GM12878 (cell line): ENCODE results near the gene PPP1R36. TPM values are rescaled to one million over a fixed set of nuclear protein-coding genes. Genes with fewer than 3 reads are reported as not detected.

ENCODE experiments used
- ATAC-seq: fragments of 200-7000 bp; cut with Tn5 transposase; 3 replicates; pipeline ENCODE4 v1.9.1; 2020; ENCODE audit warnings: mild to moderate bottlenecking, moderate library complexity
- BruUV-seq: library from RNA; stranded (reverse); fragments of 400-500 nt; replicated peaks from 2 replicates; lab custom pipeline; 2021; lab: Mats Ljungman, UMichigan
- CTCF ChIA-PET: fragments of 300-600 bp; sonication (Branson Sonifier 250); formaldehyde crosslinking; extraction: SDS; loops from one replicate; lab custom pipeline; 2021; ENCODE audit warnings: inconsistent platforms; lab: Yijun Ruan, JAX
- POLR2A ChIA-PET: fragments of 350-600 bp; formaldehyde crosslinking; extraction: SDS; loops from one replicate; lab custom pipeline; 2021; ENCODE audit warnings: inconsistent platforms; lab: Charles Lee
- RAD21 ChIA-PET: fragments of 300-600 bp; sonication (Branson Sonifier 250); formaldehyde crosslinking; loops from one replicate; lab custom pipeline; 2023; ENCODE audit warnings: antibody characterized with exemption; ENCODE audit not compliant: unreplicated experiment; lab: Charles Lee
- SMC1A ChIA-PET: fragments of 300-600 bp; sonication (Branson Sonifier 250); formaldehyde crosslinking; loops from one replicate; lab custom pipeline; 2023; ENCODE audit not compliant: unreplicated experiment, uncharacterized antibody; lab: Charles Lee
- DNase-seq: peaks from one replicate; pipeline ENCODE4 v3.0.0-alpha.2; 2011; ENCODE audit warnings: low read depth, low spot score
- FAIRE-seq: peaks from 3 replicates; lab custom pipeline; 2011; peaks lifted over from hg19 to GRCh38; lab: Jason Lieb, UNC
- H2AFZ ChIP-seq: 2 replicates; pipeline ENCODE4 v1.6.0; 2011; ENCODE audit warnings: low read depth, low read length, control low read depth; ENCODE audit not compliant: control insufficient read depth
- H3K27ac ChIP-seq: 2 replicates; pipeline ENCODE4 v1.5.1; 2011; ENCODE audit warnings: control low read depth; ENCODE audit not compliant: control insufficient read depth, insufficient read depth
- H3K27me3 ChIP-seq, 2 experiments: replicated peaks in 1 of 2; 2 replicates each; pipeline versions ENCODE4 v1.6.0 to v1.6.1; 2011; ENCODE audit warnings: low read length in 1 of 2; ENCODE audit not compliant: control insufficient read depth in 2 of 2, insufficient read depth in 2 of 2
- H3K36me3 ChIP-seq, 2 experiments: 2 replicates each; pipeline ENCODE4 v1.5.1; 2011; ENCODE audit warnings: low read length in 1 of 2; ENCODE audit not compliant: control insufficient read depth in 2 of 2, insufficient read depth in 2 of 2
- H3K4me1 ChIP-seq: 2 replicates; pipeline ENCODE4 v1.6.1; 2011; ENCODE audit warnings: mild to moderate bottlenecking, low read length, moderate library complexity, mixed read lengths; ENCODE audit not compliant: control insufficient read depth, insufficient read depth
- H3K4me2 ChIP-seq: 2 replicates; pipeline ENCODE4 v1.6.0; 2011; ENCODE audit warnings: control low read depth; ENCODE audit not compliant: control insufficient read depth, insufficient read depth
- H3K4me3 ChIP-seq: fragments of 200-600 bp; sonication (generic); 2 replicates; pipeline ENCODE4 v1.5.1; 2016
- H3K79me2 ChIP-seq: 2 replicates; pipeline ENCODE4 v1.6.0; 2011; ENCODE audit warnings: low read length; ENCODE audit not compliant: control insufficient read depth, insufficient read depth
- H3K9ac ChIP-seq: 2 replicates; pipeline ENCODE4 v1.8.0; 2011; ENCODE audit warnings: low read length, control low read depth, mixed read lengths; ENCODE audit not compliant: control insufficient read depth, insufficient read depth
- H3K9me3 ChIP-seq: replicated peaks from 3 replicates; pipeline ENCODE4 v1.5.1; 2011; ENCODE audit warnings: mild to moderate bottlenecking, low read length; ENCODE audit not compliant: control insufficient read depth, insufficient read depth
- H4K20me1 ChIP-seq: 2 replicates; pipeline ENCODE4 v1.6.0; 2011; ENCODE audit not compliant: control insufficient read depth, insufficient read depth
- ASH2L ChIP-seq: fragments of 300-600, 200-600 bp; sonication (generic); IDR thresholded peaks from 2 replicates; pipeline ENCODE4 v1.6.1; 2017; ENCODE audit warnings: low read depth, mild to moderate bottlenecking, borderline replicate concordance
- CBX5 ChIP-seq: sonication (generic); IDR thresholded peaks from 2 replicates; pipeline ENCODE4 v1.6.1; 2016; ENCODE audit warnings: low read depth, moderate library complexity, mild to moderate bottlenecking, inconsistent platforms
- CTCF ChIP-seq, 3 experiments: IDR thresholded peaks in 2 of 3; conservative IDR thresholded peaks in 1 of 3; 2 replicates each; pipeline ENCODE4 v1.5.1; 2011; ENCODE audit warnings: low read depth in 3 of 3, low read length in 3 of 3, mild to moderate bottlenecking in 3 of 3, control low read depth in 2 of 3, moderate library complexity in 2 of 3, inconsistent platforms in 1 of 3, mixed read lengths in 1 of 3; ENCODE audit not compliant: control insufficient read depth in 2 of 3, insufficient read depth in 1 of 3; ENCODE audit errors: extremely low read depth in 1 of 3
- FOS ChIP-seq: IDR thresholded peaks from 3 replicates; pipeline ENCODE4 v1.6.1; 2011; ENCODE audit warnings: borderline replicate concordance; ENCODE audit not compliant: insufficient read length; ENCODE audit errors: extremely low read depth
- HCFC1 ChIP-seq: fragments of 150-350 bp; IDR thresholded peaks from 2 replicates; pipeline ENCODE4 v1.6.1; 2014; ENCODE audit warnings: low read length
- IKZF1 ChIP-seq: fragments of 450-650 bp; conservative IDR thresholded peaks from 2 replicates; pipeline ENCODE4 v1.6.1; 2017; ENCODE audit warnings: antibody characterized with exemption, mild to moderate bottlenecking
- JUNB ChIP-seq: IDR thresholded peaks from 2 replicates; pipeline ENCODE4 v1.6.1; 2016; ENCODE audit warnings: antibody characterized with exemption, mild to moderate bottlenecking
- KAT2A ChIP-seq: conservative IDR thresholded peaks from 2 replicates; pipeline ENCODE4 v1.6.1; 2011; ENCODE audit warnings: low read depth, low read length; ENCODE audit not compliant: control insufficient read depth
- LARP7 ChIP-seq: fragments of 450-650 bp; IDR thresholded peaks from 2 replicates; pipeline ENCODE4 v1.6.1; 2017; ENCODE audit warnings: mild to moderate bottlenecking
- MTA2 ChIP-seq: fragments of 450-650 bp; IDR thresholded peaks from 2 replicates; pipeline ENCODE4 v1.6.1; 2016; ENCODE audit warnings: low read depth, mild to moderate bottlenecking, moderate library complexity
- MXI1 ChIP-seq: fragments of 150-350 bp; IDR thresholded peaks from 2 replicates; pipeline ENCODE4 v1.6.1; 2011; ENCODE audit warnings: low read depth, mild to moderate bottlenecking, inconsistent platforms, low read length, improper control_type of control experiment
- NR2C1 ChIP-seq: fragments of 450-650 bp; IDR thresholded peaks from 2 replicates; pipeline ENCODE4 v1.6.1; 2017; ENCODE audit warnings: antibody characterized with exemption, mild to moderate bottlenecking, moderate library complexity
- PKNOX1 ChIP-seq: fragments of 450-650 bp; IDR thresholded peaks from 2 replicates; pipeline ENCODE4 v1.6.1; 2016; ENCODE audit warnings: mild to moderate bottlenecking
- POLR2AphosphoS5 ChIP-seq: IDR thresholded peaks from 2 replicates; pipeline ENCODE4 v1.6.1; 2011; ENCODE audit warnings: mild to moderate bottlenecking, low read length, inconsistent platforms
- SREBF1 ChIP-seq: IDR thresholded peaks from 2 replicates; pipeline ENCODE4 v1.6.1; 2012; ENCODE audit warnings: mild to moderate bottlenecking, low read length
- ZBTB40 ChIP-seq: fragments of 450-650 bp; IDR thresholded peaks from 2 replicates; pipeline ENCODE4 v1.6.1; 2016; ENCODE audit warnings: mild to moderate bottlenecking, moderate library complexity, borderline replicate concordance
- WGBS: methylation state at CpG from one replicate; pipeline ENCODE4 v1.1.6; 2016; ENCODE audit warnings: low lambda C conversion rate; ENCODE audit not compliant: insufficient replicate concordance, insufficient coverage; ENCODE audit errors: missing lambda C conversion rate; 5-methylcytosine and 5-hydroxymethylcytosine counted together
- in situ Hi-C: fragments of 300-500 bp; cut with MboI; formaldehyde crosslinking; loops from 9 replicates; pipeline ENCODE4 v1.14.3; 2018; ENCODE audit warnings: mixed read lengths
- intact Hi-C: fragments of 100-400 bp; cut with micrococcal nuclease; formaldehyde crosslinking; loops from one replicate; pipeline ENCODE4 v1.14.2; 2022; ENCODE audit not compliant: unreplicated experiment
- polyA plus RNA-seq, 11 experiments: library from polyadenylated mRNA; depleted of rRNA in 4 of 11; unstranded in 6 of 11; stranded (reverse) in 5 of 11; fragments of >200 nt; fragmentation: Nextera tagmentation in 4 of 11; fragmentation: Illumina TruSeq in 1 of 11; extraction: Ambion mirVana in 4 of 11; extraction: Trizol in 1 of 11; gene quantifications; 1 replicate in 1 of 11; 2 replicates in 10 of 11; pipeline versions ENCODE4 v1.2.1 to v1.2.3, GENCODE V29; 2011 to 2016; ENCODE audit warnings: inconsistent platforms in 2 of 11, missing spikeins in 2 of 11, low read depth in 1 of 11
- total RNA-seq, 4 experiments: library from RNA; depleted of rRNA in 3 of 4; stranded (reverse); fragments of >200 nt in 3 of 4; fragmentation: Illumina TruSeq in 1 of 4; extraction: Trizol in 1 of 4; gene quantifications; 2 replicates each; pipeline versions ENCODE4 v1.2.1 to v1.2.3, GENCODE V29; 2013 to 2021

The PPP1R36 gene
- total and polyA plus RNA-seq, 10 of the 15 experiments (the other 5 are each of a cell fraction or from before 2014, with no cell fraction given) = 0.12 to 0.13 TPM; not detected in 8

GRCh38 chr14:64569138-64569631, 19.4 kb downstream of the PPP1R36 start:
- H3K36me3 ChIP-seq = no peaks in the 10 kb centered on the region
- FAIRE-seq (no peak), ATAC-seq (no peak), DNase-seq (no peak)
- no peak overlapping the region for H2AFZ ChIP-seq
- 23% methylated on average over 3 of the region's 3 CpGs for WGBS
- in situ Hi-C loops = no loop called here
- H3K79me2 ChIP-seq = no peaks in the 10 kb centered on the region
- no TSS peak for BruUV-seq
- POLR2A ChIA-PET = interaction anchor here (0.7 kb wide), 1 partner anchor 83 kb away, joined by 3 read pairs; no protein-coding TSS in a partner anchor
- SMC1A ChIA-PET = interaction anchor here (0.8 kb wide), 1 partner anchor 10 kb away, joined by 3 read pairs; no protein-coding TSS in a partner anchor
- H3K4me1 ChIP-seq = no peaks in the 10 kb centered on the region
- no peaks in the 10 kb centered on the region for H3K9me3 ChIP-seq
- CTCF ChIA-PET = no interaction called here
- no peak overlapping the region for H3K9ac ChIP-seq
- no peaks in the 10 kb centered on the region; a peak in 1 of 4 replicates for H3K27me3 ChIP-seq
- intact Hi-C loops = no loop called here
- no peak overlapping the region for H3K27ac ChIP-seq
- no peak overlapping the region for H3K4me2 ChIP-seq
- RAD21 ChIA-PET = no interaction called here
- H4K20me1 ChIP-seq = no peaks in the 10 kb centered on the region
- no peak overlapping the region for H3K4me3 ChIP-seq
- TF ChIP-seq NR2C1 = no peak
- TF ChIP-seq MXI1 = no peak
- no peak for TF ChIP-seq HCFC1
- no peak for TF ChIP-seq LARP7
- no peak for TF ChIP-seq KAT2A
- TF ChIP-seq CTCF (IDR thresholded peaks at IDR 0.05 in 2 of 3, conservative IDR thresholded peaks at IDR 0.05 in 1 of 3; ENCODE audit: control insufficient read depth in 2 of 3, extremely low read depth in 1 of 3, insufficient read depth in 1 of 3, low read depth in 3 of 3, low read length in 3 of 3) = no peak
- no peak for TF ChIP-seq ASH2L
- no peak for TF ChIP-seq IKZF1
- TF ChIP-seq FOS = no peak
- no peak for TF ChIP-seq PKNOX1
- no peak for TF ChIP-seq MTA2
- TF ChIP-seq JUNB = no peak
- TF ChIP-seq CBX5 = no peak
- no peak for TF ChIP-seq POLR2AphosphoS5
- no peak for TF ChIP-seq SREBF1
- no peak for TF ChIP-seq ZBTB40
